B cell (primary cell): ENCODE results near the gene PAM16. TPM values are rescaled to one million over a fixed set of nuclear protein-coding genes. Genes with fewer than 3 reads are reported as not detected.

Experiments
- ATAC-seq: fragments of 200-7000 bp; cut with Tn5 transposase; one replicate; pipeline ENCODE4 v1.10.0; 2021; ENCODE audit warnings: low read depth, mild to moderate bottlenecking, moderate number of reproducible peaks, moderate library complexity
- CTCF ChIA-PET: fragments of 350-600 bp; sonication (Branson Sonifier 250); formaldehyde crosslinking; loops from one replicate; lab custom pipeline; 2021; ENCODE audit warnings: antibody characterized with exemption, inconsistent platforms; lab: Charles Lee
- POLR2A ChIA-PET: fragments of 350-600 bp; sonication (Branson Sonifier 250); formaldehyde crosslinking; loops from one replicate; lab custom pipeline; 2021; ENCODE audit warnings: antibody characterized with exemption; lab: Charles Lee
- DNase-seq: peaks from one replicate; pipeline ENCODE4 v3.0.0; 2013
- H2AFZ ChIP-seq: 2 replicates; pipeline ENCODE4 v1.6.1; 2012; ENCODE audit warnings: mild to moderate bottlenecking, low read depth, low read length; ENCODE audit not compliant: insufficient read depth, poor library complexity, severe bottlenecking
- H3K27ac ChIP-seq, 2 donors: 1 replicate in 1 of 2; 2 replicates in 1 of 2; pipeline ENCODE4 v1.5.1; 2012 to 2013; ENCODE audit warnings: low read length in 2 of 2, mild to moderate bottlenecking in 2 of 2, moderate library complexity in 1 of 2
- H3K27me3 ChIP-seq, 4 experiments: fragments of 200-600 bp in 1 of 4; sonication (generic) in 1 of 4; replicated peaks in 1 of 4; 1 replicate in 2 of 4; 2 replicates in 2 of 4; pipeline versions ENCODE4 v1.6.1 to v1.7.0; 2013 to 2016; ENCODE audit warnings: low read length in 3 of 4, mild to moderate bottlenecking in 2 of 4, mixed read lengths in 1 of 4, moderate library complexity in 1 of 4; ENCODE audit not compliant: insufficient read depth in 4 of 4, control insufficient read depth in 3 of 4; ENCODE audit errors: control extremely low read depth in 1 of 4
- H3K36me3 ChIP-seq, 2 experiments: replicated peaks in 1 of 2; 1 replicate in 1 of 2; 2 replicates in 1 of 2; pipeline versions ENCODE4 v1.6.1 to v1.7.1; 2013; ENCODE audit warnings: low read length in 1 of 2; ENCODE audit not compliant: insufficient read depth in 2 of 2, control insufficient read depth in 1 of 2; ENCODE audit errors: control extremely low read depth in 1 of 2, extremely low read depth in 1 of 2
- H3K4me1 ChIP-seq, 2 donors: fragments of 200-600 bp in 1 of 2; sonication (generic) in 1 of 2; 1 replicate in 1 of 2; 2 replicates in 1 of 2; pipeline versions ENCODE4 v1.5.1 to v1.6.1; 2013 to 2017; ENCODE audit warnings: low read length in 2 of 2; ENCODE audit not compliant: control insufficient read depth in 2 of 2, insufficient read depth in 2 of 2
- H3K4me2 ChIP-seq: replicated peaks from 2 replicates; pipeline ENCODE3; 2012; ENCODE audit warnings: mild to moderate bottlenecking, low read depth, low read length; ENCODE audit not compliant: poor library complexity, severe bottlenecking
- H3K4me3 ChIP-seq, 5 experiments: fragments of 200-600 bp in 1 of 5; sonication (generic) in 1 of 5; 1 replicate in 3 of 5; 2 replicates in 2 of 5; pipeline versions ENCODE4 v1.5.1 to v1.7.0; 2011 to 2016; ENCODE audit warnings: low read length in 4 of 5, mild to moderate bottlenecking in 4 of 5, low read depth in 2 of 5, control low read depth in 1 of 5, moderate library complexity in 1 of 5; ENCODE audit not compliant: insufficient read depth in 1 of 5; ENCODE audit errors: control extremely low read depth in 1 of 5, extremely low read depth in 1 of 5
- H3K79me2 ChIP-seq: fragments of 200-600 bp; sonication (generic); one replicate; pipeline ENCODE4 v1.6.0; 2016; ENCODE audit warnings: low read length; ENCODE audit not compliant: control insufficient read depth, insufficient read depth
- H3K9ac ChIP-seq: fragments of 200-600 bp; sonication (generic); 2 replicates; pipeline ENCODE4 v1.6.1; 2017; ENCODE audit warnings: mild to moderate bottlenecking, low read length, moderate library complexity
- H3K9me3 ChIP-seq, 3 donors: one replicate each; pipeline versions ENCODE4 v1.6.1 to v1.7.1; 2013; ENCODE audit warnings: low read length in 2 of 3; ENCODE audit not compliant: control insufficient read depth in 2 of 3, insufficient read depth in 1 of 3; ENCODE audit errors: control extremely low read depth in 1 of 3
- H4K20me1 ChIP-seq: 2 replicates; pipeline ENCODE4 v1.6.0; 2012; ENCODE audit warnings: mild to moderate bottlenecking, low read length; ENCODE audit not compliant: insufficient read depth, control insufficient read depth, poor library complexity, severe bottlenecking
- H3K27ac Mint-ChIP-seq: one replicate; pipeline ENCODE4 v1.8.0; 2021; ENCODE audit warnings: mixed read lengths
- H3K27me3 Mint-ChIP-seq: one replicate; pipeline ENCODE4 v1.8.0; 2021; ENCODE audit warnings: mixed read lengths
- H3K4me1 Mint-ChIP-seq: one replicate; pipeline ENCODE4 v1.8.0; 2021; ENCODE audit warnings: mixed read lengths
- H3K4me3 Mint-ChIP-seq: one replicate; pipeline ENCODE4 v1.8.0; 2021; ENCODE audit warnings: mixed read lengths
- H3K9me3 Mint-ChIP-seq: one replicate; pipeline ENCODE4 v1.8.0; 2022; ENCODE audit warnings: mixed read lengths; ENCODE audit not compliant: insufficient read depth
- CTCF ChIP-seq: fragments of 200-600 bp; IDR thresholded peaks from one replicate; pipeline ENCODE4 v1.8.0; 2022; ENCODE audit warnings: antibody characterized with exemption, mild to moderate bottlenecking
- EZH2 ChIP-seq: IDR thresholded peaks from 2 replicates; pipeline ENCODE4 v1.6.1; 2012; ENCODE audit warnings: borderline replicate concordance, low read depth, mild to moderate bottlenecking, moderate library complexity, low read length; ENCODE audit not compliant: insufficient read depth, poor library complexity, severe bottlenecking
- WGBS: methylation state at CpG from one replicate; pipeline ENCODE4 v1.1.5; 2013; ENCODE audit warnings: missing lambda C conversion rate; ENCODE audit not compliant: insufficient coverage; 5-methylcytosine and 5-hydroxymethylcytosine counted together
- intact Hi-C: fragments of 100-400 bp; cut with micrococcal nuclease; formaldehyde crosslinking; loops from one replicate; pipeline ENCODE4 v1.10.0; 2022
- polyA plus RNA-seq: library from polyadenylated mRNA; depleted of rRNA; stranded (reverse); fragments of >200 nt; gene quantifications from 2 replicates; pipeline ENCODE4 v1.2.3, GENCODE V29; 2012
- total RNA-seq, 2 donors: library from RNA; stranded (reverse); fragments of 120-200 nt in 1 of 2; gene quantifications; 1 replicate in 1 of 2; 2 replicates in 1 of 2; pipeline versions ENCODE4 v1.2.3 to v1.2.4, GENCODE V29; 2013 to 2022

The PAM16 gene
- total and polyA plus RNA-seq, 2 donors (not counting 1 experiment from before 2014, with no cell fraction given), result 57.3 to 64.1 TPM

GRCh38 chr16:4378999-4379690 is 28.0 kb upstream of the PAM16 start:
- Mint-ChIP-seq H3K9me3 (no peaks in the 10 kb centered on the region), H3K4me1 (peaks cover 6% of the 10 kb centered on the region), H3K4me3 (no peak overlapping the region), H3K27me3 (no peaks in the 10 kb centered on the region), H3K27ac (no peak overlapping the region)
- Histone ChIP-seq H3K27ac (no peak overlapping the region), H3K9ac (no peak overlapping the region), H3K79me2 (peaks cover 16% of the 10 kb centered on the region), H3K4me1 (no peaks in the 10 kb centered on the region), H3K4me3 (no peak overlapping the region), H3K36me3 (peaks cover 0 to 32% of the 10 kb centered on the region in 2 experiments), H3K9me3 (no peaks in the 10 kb centered on the region), H3K4me2 (no peak overlapping the region), H3K27me3 (no peaks in the 10 kb centered on the region), H2AFZ (no peak overlapping the region), H4K20me1 (peaks cover 95% of the 10 kb centered on the region)
- ATAC-seq (no peak), DNase-seq (no peak)
- POLR2A ChIA-PET, result interaction anchor here (0.6 kb wide), 1 partner anchor 35 kb away, joined by 6 read pairs; no protein-coding TSS in a partner anchor
- no peak for TF ChIP-seq EZH2
- no peak for TF ChIP-seq CTCF
- intact Hi-C loops, result no loop called here
- WGBS, result 96% methylated on average over 17 of the region's 21 CpGs
- CTCF ChIA-PET, result interaction anchor here (1.3 kb wide), 1 partner anchor 19 kb away, joined by 3 read pairs; no protein-coding TSS in a partner anchor

GRCh38 chr16:4378161-4378666 is 27.1 kb upstream of the PAM16 start:
- TF ChIP-seq EZH2 (no peak), CTCF (no peak)
- Mint-ChIP-seq H3K27ac (no peak overlapping the region), H3K4me3 (no peak overlapping the region), H3K27me3 (no peaks in the 10 kb centered on the region), H3K4me1 (peaks cover 12% of the 10 kb centered on the region), H3K9me3 (no peaks in the 10 kb centered on the region)
- peaks cover 14% of the 10 kb centered on the region for H3K79me2 ChIP-seq
- ATAC-seq (no peak), DNase-seq (no peak)
- POLR2A ChIA-PET, result no interaction called here
- H3K27me3 ChIP-seq, result no peaks in the 10 kb centered on the region
- H3K9me3 ChIP-seq, result no peaks in the 10 kb centered on the region
- no peak overlapping the region for H3K4me3 ChIP-seq
- H3K9ac ChIP-seq, result no peak overlapping the region
- intact Hi-C loops, result no loop called here
- no peak overlapping the region for H3K4me2 ChIP-seq
- H2AFZ ChIP-seq, result no peak overlapping the region
- peaks cover 0 to 25% of the 10 kb centered on the region in 2 experiments for H3K36me3 ChIP-seq
- peaks cover 6 to 7% of the 10 kb centered on the region in 2 donors for H3K4me1 ChIP-seq
- peaks cover 95% of the 10 kb centered on the region for H4K20me1 ChIP-seq
- WGBS, result 97% methylated on average over 14 of the region's 15 CpGs
- CTCF ChIA-PET, result interaction anchor here (0.8 to 1.4 kb wide), 3 partner anchors 17 to 25 kb away, joined by 3 to 6 read pairs (median 6); no protein-coding TSS in a partner anchor
- no peak overlapping the region for H3K27ac ChIP-seq
